ENCODE results near the gene EHD3. TPM values are rescaled to one million over a fixed set of nuclear protein-coding genes. Genes with fewer than 3 reads are reported as not detected.

EHD3 gene
- total RNA-seq, 1 experiment from 2014 or later = not detected

DNA sequence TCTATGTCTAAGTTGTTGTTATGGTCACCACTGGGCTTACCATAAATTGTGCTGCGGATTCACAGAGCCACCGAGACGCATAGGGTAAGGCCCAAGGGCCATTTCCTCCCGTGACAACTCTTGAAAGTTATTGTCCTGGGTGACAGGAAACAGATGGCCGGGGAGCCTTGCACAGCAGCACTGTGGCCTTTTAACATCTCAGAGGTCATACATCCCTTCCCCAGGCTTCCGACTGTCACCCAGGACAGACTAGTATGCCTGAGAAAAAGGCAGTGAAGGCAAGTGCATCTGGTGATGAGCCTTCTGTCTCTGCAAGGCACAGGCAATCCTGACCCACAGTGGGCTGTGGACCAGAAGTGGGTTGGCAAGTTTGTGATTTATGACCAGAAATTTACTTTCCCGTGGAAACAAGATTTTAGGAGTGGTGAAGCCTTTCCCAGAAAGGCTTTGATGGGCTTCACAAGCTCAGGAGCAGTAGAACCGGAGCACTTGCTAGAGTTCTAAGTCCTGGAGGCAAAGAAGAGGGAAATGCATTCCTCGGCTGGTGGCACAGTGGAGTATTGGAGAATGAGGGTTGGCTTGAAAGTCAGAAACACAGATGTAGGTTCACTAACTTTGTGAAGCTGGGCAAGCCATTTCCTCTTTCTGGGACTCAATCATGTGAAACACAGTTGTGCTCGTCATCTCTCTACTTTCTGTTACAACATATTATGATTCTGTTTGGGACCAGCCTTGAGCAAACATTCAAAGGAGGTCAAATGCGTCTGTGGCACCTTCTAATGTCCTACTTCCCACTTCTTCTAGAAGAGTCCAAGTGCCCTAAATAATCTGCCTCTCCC lies 14.6 kb upstream of the EHD3 start:
- Mint-ChIP-seq H3K9me3 (ENCODE audit: unreplicated experiment) (no peaks in the 10 kb centered on the region), H3K4me3 (ENCODE audit: unreplicated experiment) (no peak overlapping the region), H3K36me3 (ENCODE audit: insufficient read depth, unreplicated experiment) (no peaks in the 10 kb centered on the region), H3K27me3 (ENCODE audit: insufficient read depth, unreplicated experiment) (peaks cover 16% of the 10 kb centered on the region), H3K4me1 (ENCODE audit: low read depth, unreplicated experiment) (no peaks in the 10 kb centered on the region), H3K27ac (ENCODE audit: unreplicated experiment) (no peak overlapping the region)
- no peak overlapping the region for H3K4me3 ChIP-seq (ENCODE audit: low read depth, low read length)
- H3K36me3 ChIP-seq (ENCODE audit: control insufficient read depth, insufficient read depth, low read length) = no peaks in the 10 kb centered on the region
- no peak for DNase-seq
- H3K27me3 ChIP-seq (replicated peaks; ENCODE audit: control insufficient read depth, insufficient read depth, low read length) = no peaks in the 10 kb centered on the region; the same call in 1 of the 2 replicates
- H3K4me1 ChIP-seq = no peaks in the 10 kb centered on the region
- no peaks in the 10 kb centered on the region for H3K9me3 ChIP-seq
- CTCF ChIA-PET = no interaction called here
- intact Hi-C loops (cut with micrococcal nuclease; ENCODE audit: unreplicated experiment) = no loop called here
- POLR2A ChIA-PET = no interaction called here
- BruUV-seq (replicated peaks) = no TSS peak
- TF ChIP-seq CTCF (IDR thresholded peaks at IDR 0.05; ENCODE audit: insufficient read depth in 1 of 2, low read depth in 1 of 2, low read length in 1 of 2, severe bottlenecking in 1 of 2, unreplicated experiment in 1 of 2) = no peak

- no peak overlapping the region for H3K4me3 ChIP-seq (ENCODE audit: low read depth, low read length)
- no TSS peak for BruUV-seq (replicated peaks)
- H3K36me3 Mint-ChIP-seq (ENCODE audit: insufficient read depth, unreplicated experiment) = no peaks in the 10 kb centered on the region
- no peaks in the 10 kb centered on the region for H3K4me1 ChIP-seq
- CTCF ChIA-PET = no interaction called here
- H3K4me1 Mint-ChIP-seq (ENCODE audit: low read depth, unreplicated experiment) = no peaks in the 10 kb centered on the region
- intact Hi-C loops (cut with micrococcal nuclease; ENCODE audit: unreplicated experiment) = no loop called here
- H3K9me3 ChIP-seq = no peaks in the 10 kb centered on the region
- POLR2A ChIA-PET = no interaction called here
- no peaks in the 10 kb centered on the region for H3K9me3 Mint-ChIP-seq (ENCODE audit: unreplicated experiment)
- no peak overlapping the region for H3K27ac Mint-ChIP-seq (ENCODE audit: unreplicated experiment)
- H3K27me3 ChIP-seq (replicated peaks; ENCODE audit: control insufficient read depth, insufficient read depth, low read length) = no peaks in the 10 kb centered on the region; the same call in 1 of the 2 replicates
- H3K4me3 Mint-ChIP-seq (ENCODE audit: unreplicated experiment) = no peak overlapping the region
- peaks cover 20% of the 10 kb centered on the region for H3K27me3 Mint-ChIP-seq (ENCODE audit: insufficient read depth, unreplicated experiment)
- DNase-seq = no peak
- H3K36me3 ChIP-seq (ENCODE audit: control insufficient read depth, insufficient read depth, low read length) = no peaks in the 10 kb centered on the region
- TF ChIP-seq CTCF (IDR thresholded peaks at IDR 0.05; ENCODE audit: insufficient read depth in 1 of 2, low read depth in 1 of 2, low read length in 1 of 2, severe bottlenecking in 1 of 2, unreplicated experiment in 1 of 2) = no peak
These were observed 12.4 kb upstream of the EHD3 start for GRCh38 chr2:31221544-31221943.

DNA sequence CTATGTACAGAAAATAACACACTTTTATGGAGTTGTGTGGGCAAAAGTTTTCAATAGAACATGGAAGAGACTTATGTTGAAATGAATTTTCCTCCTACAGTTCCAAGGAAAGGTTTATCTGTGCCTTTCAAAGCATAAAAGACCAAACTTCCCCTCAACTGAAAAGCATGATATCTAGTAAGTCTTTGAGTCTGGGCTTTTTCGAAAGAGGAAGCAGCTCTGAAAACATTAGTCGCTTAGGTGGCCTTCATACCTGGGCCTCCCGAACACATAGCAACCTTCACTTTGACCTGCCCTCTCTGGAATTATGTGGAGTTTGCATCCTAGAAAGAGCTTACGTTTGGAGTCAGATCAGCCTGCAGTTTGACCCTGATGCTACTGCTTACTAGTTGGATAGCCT lies 11.9 kb upstream of the EHD3 start:
- Histone ChIP-seq H3K4me1 (no peaks in the 10 kb centered on the region), H3K36me3 (ENCODE audit: control insufficient read depth, insufficient read depth, low read length) (no peaks in the 10 kb centered on the region), H3K4me3 (ENCODE audit: low read depth, low read length) (no peak overlapping the region), H3K27me3 (replicated peaks; ENCODE audit: control insufficient read depth, insufficient read depth, low read length) (no peaks in the 10 kb centered on the region; the same call in 1 of the 2 replicates), H3K9me3 (no peaks in the 10 kb centered on the region)
- no peaks in the 10 kb centered on the region for H3K4me1 Mint-ChIP-seq (ENCODE audit: low read depth, unreplicated experiment)
- no peak for TF ChIP-seq CTCF (IDR thresholded peaks at IDR 0.05; ENCODE audit: insufficient read depth in 1 of 2, low read depth in 1 of 2, low read length in 1 of 2, severe bottlenecking in 1 of 2, unreplicated experiment in 1 of 2)
- no peak overlapping the region for H3K27ac Mint-ChIP-seq (ENCODE audit: unreplicated experiment)
- intact Hi-C loops (cut with micrococcal nuclease; ENCODE audit: unreplicated experiment) = no loop called here
- no peak overlapping the region for H3K4me3 Mint-ChIP-seq (ENCODE audit: unreplicated experiment)
- H3K36me3 Mint-ChIP-seq (ENCODE audit: insufficient read depth, unreplicated experiment) = no peaks in the 10 kb centered on the region
- POLR2A ChIA-PET = no interaction called here
- H3K9me3 Mint-ChIP-seq (ENCODE audit: unreplicated experiment) = no peaks in the 10 kb centered on the region
- DNase-seq = no peak
- CTCF ChIA-PET = no interaction called here
- H3K27me3 Mint-ChIP-seq (ENCODE audit: insufficient read depth, unreplicated experiment) = peaks cover 20% of the 10 kb centered on the region
- no TSS peak for BruUV-seq (replicated peaks)

Data from Caco-2 (cell line).